ENCODE results near the gene PARVA. TPM values are rescaled to one million over a fixed set of nuclear protein-coding genes. Genes with fewer than 3 reads are reported as not detected.

PARVA gene
- total RNA-seq, 4 donors from 2014 or later: 64.0 to 164 (median 93.5) TPM

GRCh38 chr11:12569499-12570425 is 192.4 kb downstream of the PARVA start:
- peak; percentile 67 for ATAC-seq (ENCODE audit: low FRiP score)
- no peak for DNase-seq (ENCODE audit: low spot score)
- no peak for TF ChIP-seq CTCF (IDR thresholded peaks at IDR 0.05)

- DNase-seq (ENCODE audit: low spot score): no peak
- no peak for TF ChIP-seq CTCF (IDR thresholded peaks at IDR 0.05)
- ATAC-seq (ENCODE audit: low FRiP score): no peak
Measured at GRCh38 chr11:12573707-12574485, 196.5 kb downstream of the PARVA start.

- ATAC-seq (ENCODE audit: low FRiP score) (no peak), DNase-seq (ENCODE audit: low spot score) (no peak)
- TF ChIP-seq CTCF (IDR thresholded peaks at IDR 0.05): no peak
Measured at GRCh38 chr11:12577725-12578644, 200.6 kb downstream of the PARVA start.

- TF ChIP-seq CTCF (IDR thresholded peaks at IDR 0.05): no peak
- ATAC-seq (ENCODE audit: low FRiP score) (no peak), DNase-seq (ENCODE audit: low spot score) (no peak)
Measured at GRCh38 chr11:12581416-12581815, 204.0 kb downstream of the PARVA start.

- TF ChIP-seq CTCF (IDR thresholded peaks at IDR 0.05): no peak
- DNase-seq (ENCODE audit: low spot score) (no peak), ATAC-seq (ENCODE audit: low FRiP score) (peak; percentile 57)
Measured at GRCh38 chr11:12581923-12582322, 204.6 kb downstream of the PARVA start.

Data from omental fat pad (tissue), 4 donors.